Activated naive CD8-positive, alpha-beta T cell treated with anti-CD3 and anti-CD28 coated beads for 36 hours (primary cell): ENCODE results near the gene APOL1. TPM values are rescaled to one million over a fixed set of nuclear protein-coding genes. Genes with fewer than 3 reads are reported as not detected.
"Not testable (repeated sequence)": the region's sequence is repeated elsewhere in the genome, so short reads cannot be mapped to it uniquely, and the experiment has no call there.

ENCODE experiments used
- DNase-seq: peaks from one replicate; pipeline ENCODE4 v3.0.0; 2021
- H3K27ac Mint-ChIP-seq: one replicate; pipeline ENCODE4 v1.8.0; 2022; ENCODE audit warnings: mild to moderate bottlenecking, moderate library complexity, mixed read lengths
- H3K27me3 Mint-ChIP-seq: one replicate; pipeline ENCODE4 v1.8.0; 2022; ENCODE audit warnings: mild to moderate bottlenecking, mixed read lengths
- H3K36me3 Mint-ChIP-seq: one replicate; pipeline ENCODE4 v1.8.0; 2021; ENCODE audit warnings: mild to moderate bottlenecking, mixed read lengths
- H3K4me1 Mint-ChIP-seq: one replicate; pipeline ENCODE4 v1.8.0; 2021; ENCODE audit warnings: mixed read lengths
- H3K4me3 Mint-ChIP-seq: one replicate; pipeline ENCODE4 v1.8.0; 2022; ENCODE audit warnings: mild to moderate bottlenecking, moderate library complexity, mixed read lengths
- H3K9me3 Mint-ChIP-seq: one replicate; pipeline ENCODE4 v1.8.0; 2022; ENCODE audit warnings: mixed read lengths
- total RNA-seq, 2 experiments: library from RNA; stranded (reverse); gene quantifications; one replicate each; pipeline ENCODE4 v1.2.3, GENCODE V29; 2021

APOL1 gene, protein sequence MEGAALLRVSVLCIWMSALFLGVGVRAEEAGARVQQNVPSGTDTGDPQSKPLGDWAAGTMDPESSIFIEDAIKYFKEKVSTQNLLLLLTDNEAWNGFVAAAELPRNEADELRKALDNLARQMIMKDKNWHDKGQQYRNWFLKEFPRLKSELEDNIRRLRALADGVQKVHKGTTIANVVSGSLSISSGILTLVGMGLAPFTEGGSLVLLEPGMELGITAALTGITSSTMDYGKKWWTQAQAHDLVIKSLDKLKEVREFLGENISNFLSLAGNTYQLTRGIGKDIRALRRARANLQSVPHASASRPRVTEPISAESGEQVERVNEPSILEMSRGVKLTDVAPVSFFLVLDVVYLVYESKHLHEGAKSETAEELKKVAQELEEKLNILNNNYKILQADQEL
- 10 to 100 TPM; 17.6 to 19.3 TPM for total RNA-seq

DNA sequence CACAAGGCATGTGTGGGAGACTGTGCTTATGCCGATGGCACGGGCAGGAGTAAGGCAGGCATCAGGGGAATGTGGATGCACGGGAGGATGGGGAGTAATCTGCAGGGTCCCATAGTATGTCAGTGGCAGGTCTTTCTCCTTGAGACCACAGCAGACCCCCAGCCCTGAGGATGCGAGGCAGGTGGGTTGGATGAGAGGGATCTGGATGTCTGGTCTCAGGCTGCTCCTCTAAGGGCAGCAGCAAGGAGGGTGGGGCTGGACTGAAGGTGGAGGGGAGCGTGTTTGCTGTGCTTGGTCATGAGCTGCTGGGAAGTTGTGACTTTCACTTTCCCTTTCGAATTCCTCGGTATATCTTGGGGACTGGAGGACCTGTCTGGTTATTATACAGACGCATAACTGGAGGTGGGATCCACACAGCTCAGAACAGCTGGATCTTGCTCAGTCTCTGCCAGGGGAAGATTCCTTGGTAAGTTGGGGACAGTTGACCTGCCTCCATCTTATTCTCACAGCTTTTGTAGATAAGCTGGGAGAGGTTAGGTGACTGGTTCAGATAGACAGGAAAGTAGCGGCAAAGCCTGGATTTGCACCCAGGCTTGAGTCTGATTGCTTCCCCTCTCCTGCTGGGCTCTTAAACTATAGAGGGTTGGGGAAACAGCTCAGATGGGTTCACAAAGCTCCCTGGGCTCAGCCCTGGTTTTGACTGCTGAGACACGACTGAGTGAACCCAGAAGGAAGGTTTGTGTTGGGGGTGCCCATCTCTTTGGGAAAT lies at the start of gene APOL1:
APOL1 (plus strand) TSS at position 380 of the 769 bp plus-strand sequence. CDS start 1,823 bp downstream, outside the sequence.
- Mint-ChIP-seq H3K9me3 (peaks cover 5% of the 10 kb centered on the region), H3K27me3 (no peaks in the 10 kb centered on the region), H3K4me1 (peaks cover 39% of the 10 kb centered on the region), H3K4me3 (peak within 1 kb of the TSS; percentile 91), H3K36me3 (peaks cover 13% of the 10 kb centered on the region), H3K27ac (peak within 1 kb of the TSS; percentile 91)
- DNase-seq, result peak; percentile 58

DNA sequence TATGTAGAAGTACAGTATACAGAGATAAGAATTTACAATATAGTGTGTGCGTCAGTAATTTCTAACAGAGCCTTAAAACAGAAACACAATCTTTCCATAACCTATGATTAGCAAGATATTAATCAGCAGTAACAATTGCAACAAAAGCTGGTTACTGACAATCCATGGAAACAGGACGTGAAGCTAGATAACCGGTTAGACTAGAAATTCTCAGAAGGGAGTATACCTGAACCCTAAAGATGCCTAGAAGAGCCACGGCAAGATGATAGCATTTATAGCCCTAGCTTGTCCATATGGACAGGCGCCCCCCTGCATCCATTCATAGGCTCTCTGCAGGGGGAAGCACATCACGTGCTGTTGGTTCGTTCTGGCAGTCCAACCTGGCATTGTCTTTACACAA lies 49.5 kb upstream of the APOL1 start:
- not testable (repeated sequence) for H3K9me3 Mint-ChIP-seq, H3K27me3 Mint-ChIP-seq, H3K4me1 Mint-ChIP-seq, DNase-seq, H3K4me3 Mint-ChIP-seq, H3K27ac Mint-ChIP-seq, H3K36me3 Mint-ChIP-seq

DNA sequence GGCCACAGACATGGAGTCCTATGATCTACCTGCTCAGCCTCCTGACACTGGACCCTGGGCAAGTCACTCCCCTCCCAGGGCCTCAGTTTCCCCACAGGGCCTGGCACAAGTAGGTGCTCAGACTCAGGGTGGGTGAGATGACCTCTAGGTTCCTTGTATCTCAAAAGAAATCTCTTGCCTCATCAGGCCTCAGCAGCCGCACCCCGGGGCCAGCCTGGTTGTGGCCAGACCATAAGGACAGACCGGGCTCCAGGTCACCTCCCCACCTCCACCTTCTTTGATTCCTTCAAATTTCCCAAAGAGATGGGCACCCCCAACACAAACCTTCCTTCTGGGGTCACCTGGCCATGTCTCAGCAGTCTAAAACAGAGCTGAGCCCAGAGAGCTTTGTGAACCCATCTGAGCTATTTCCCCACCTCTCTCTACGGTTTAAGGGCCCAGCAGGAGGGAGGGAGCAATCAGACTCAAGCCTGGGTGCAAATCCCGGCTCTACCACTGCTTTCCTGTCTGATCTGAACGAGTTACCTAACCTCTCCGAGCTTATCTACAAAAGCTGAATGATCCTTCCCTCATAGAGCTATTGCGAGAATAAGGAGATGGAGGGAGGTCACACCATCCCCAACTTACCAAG lies 48.8 kb upstream of the APOL1 start:
- Mint-ChIP-seq H3K36me3 (peaks cover 4% of the 10 kb centered on the region), H3K4me1 (no peaks in the 10 kb centered on the region), H3K27me3 (peaks cover 9% of the 10 kb centered on the region), H3K4me3 (peak overlapping the region; percentile 45), H3K9me3 (peaks cover 1% of the 10 kb centered on the region), H3K27ac (no peak overlapping the region)
- DNase-seq, result no peak

DNA sequence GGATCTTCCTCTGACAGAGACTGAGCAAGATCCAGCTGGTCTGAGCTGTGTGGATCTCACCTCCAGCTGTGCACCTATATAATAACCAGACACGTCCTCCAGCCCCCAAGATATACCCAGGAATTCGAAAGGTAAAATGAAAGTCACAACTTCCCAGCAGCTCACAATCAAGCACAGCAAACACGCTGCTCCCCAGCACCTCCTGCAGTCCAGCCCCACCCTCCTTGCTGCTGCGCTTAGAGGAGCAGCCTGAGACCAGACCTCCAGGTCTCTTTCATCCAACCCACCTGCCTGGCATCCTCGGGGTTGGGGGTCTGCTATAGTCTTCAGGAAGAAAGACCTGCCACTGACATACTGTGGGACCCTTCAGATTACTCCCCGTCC lies 48.3 kb upstream of the APOL1 start:
- no peak for DNase-seq
- peaks cover 6% of the 10 kb centered on the region for H3K36me3 Mint-ChIP-seq
- peaks cover 4% of the 10 kb centered on the region for H3K9me3 Mint-ChIP-seq
- no peaks in the 10 kb centered on the region for H3K4me1 Mint-ChIP-seq
- H3K27me3 Mint-ChIP-seq, result peaks cover 12% of the 10 kb centered on the region
- H3K4me3 Mint-ChIP-seq, result peak overlapping the region; percentile 45
- no peak overlapping the region for H3K27ac Mint-ChIP-seq

DNA sequence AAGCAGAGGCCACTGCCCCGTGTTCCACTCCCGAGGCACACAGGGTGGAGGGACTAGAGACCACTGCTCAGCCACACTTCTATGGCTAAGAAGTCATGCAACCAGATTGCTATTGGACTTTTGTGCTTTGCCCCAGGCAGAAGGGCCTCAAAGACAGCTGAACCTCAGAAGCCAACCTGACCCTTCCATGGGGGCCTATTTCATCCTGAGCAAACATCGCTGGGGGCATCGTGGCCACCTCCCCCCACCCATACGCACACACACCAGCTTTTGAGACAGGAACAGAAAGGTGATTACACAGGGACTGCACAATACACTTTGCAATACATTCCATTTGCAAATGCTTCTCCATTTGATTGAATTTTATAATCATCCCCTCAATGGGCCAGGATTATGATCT lies 47.4 kb upstream of the APOL1 start:
- not testable (repeated sequence) for H3K27ac Mint-ChIP-seq, H3K9me3 Mint-ChIP-seq, H3K4me3 Mint-ChIP-seq, H3K36me3 Mint-ChIP-seq, H3K4me1 Mint-ChIP-seq, DNase-seq
- H3K27me3 Mint-ChIP-seq, result peaks cover 12% of the 10 kb centered on the region

DNA sequence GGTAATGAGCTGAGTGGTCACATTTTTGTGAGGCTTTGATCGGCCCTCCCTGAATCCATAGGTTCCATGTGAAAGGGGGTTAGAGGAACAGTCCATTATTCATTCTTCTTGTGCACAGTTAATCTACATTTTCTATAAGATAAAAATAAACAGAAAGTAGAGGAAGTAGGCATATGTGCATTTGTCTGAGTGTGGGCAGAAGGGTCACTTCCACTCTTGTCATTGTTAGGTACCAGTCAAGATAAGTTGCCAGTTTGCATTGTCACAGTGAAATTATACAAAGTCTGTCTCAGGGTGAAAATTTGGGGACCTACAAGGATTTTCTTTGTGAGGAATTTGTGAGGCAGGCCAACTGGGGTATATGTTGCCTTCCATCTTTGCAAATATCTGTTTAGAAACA lies 46.7 kb upstream of the APOL1 start:
- peaks cover 9% of the 10 kb centered on the region for H3K4me1 Mint-ChIP-seq
- H3K9me3 Mint-ChIP-seq, result peaks cover 6% of the 10 kb centered on the region
- H3K36me3 Mint-ChIP-seq, result peaks cover 6% of the 10 kb centered on the region
- H3K27ac Mint-ChIP-seq, result no peak overlapping the region
- no peak for DNase-seq
- H3K4me3 Mint-ChIP-seq, result no peak overlapping the region
- H3K27me3 Mint-ChIP-seq, result peaks cover 16% of the 10 kb centered on the region

DNA sequence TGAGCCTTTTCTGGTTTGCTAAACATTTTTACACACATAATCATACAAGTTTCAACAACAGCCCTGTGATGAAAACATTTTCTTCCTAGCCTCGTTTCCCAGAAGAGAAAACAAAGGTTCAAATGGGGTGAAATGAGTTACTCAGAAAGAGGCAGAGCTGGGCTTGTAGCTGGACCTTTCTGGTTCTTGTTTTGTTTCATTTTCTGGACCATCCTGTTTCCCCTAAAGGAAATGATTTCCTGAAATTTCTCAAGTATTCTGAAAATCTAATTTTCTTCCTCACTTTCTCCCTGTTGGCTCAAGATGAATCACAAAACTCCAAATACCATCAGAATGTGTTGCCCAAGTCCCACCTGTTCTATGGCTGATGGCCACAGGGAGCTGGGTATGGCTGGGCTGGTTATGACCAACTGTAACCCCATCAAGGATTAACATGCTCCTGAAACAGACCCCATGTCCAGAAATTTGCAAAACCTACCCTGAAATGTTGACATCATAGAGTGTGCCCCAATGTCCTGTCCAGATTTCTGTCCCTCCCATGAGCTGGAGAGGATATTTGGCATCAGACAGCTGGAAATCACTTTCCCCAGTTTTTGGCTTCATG lies 44.7 kb upstream of the APOL1 start:
- Mint-ChIP-seq H3K9me3 (peaks cover 6% of the 10 kb centered on the region), H3K27ac (no peak overlapping the region), H3K27me3 (peaks cover 16% of the 10 kb centered on the region), H3K36me3 (peaks cover 6% of the 10 kb centered on the region), H3K4me1 (peaks cover 9% of the 10 kb centered on the region), H3K4me3 (no peak overlapping the region)
- DNase-seq, result no peak

DNA sequence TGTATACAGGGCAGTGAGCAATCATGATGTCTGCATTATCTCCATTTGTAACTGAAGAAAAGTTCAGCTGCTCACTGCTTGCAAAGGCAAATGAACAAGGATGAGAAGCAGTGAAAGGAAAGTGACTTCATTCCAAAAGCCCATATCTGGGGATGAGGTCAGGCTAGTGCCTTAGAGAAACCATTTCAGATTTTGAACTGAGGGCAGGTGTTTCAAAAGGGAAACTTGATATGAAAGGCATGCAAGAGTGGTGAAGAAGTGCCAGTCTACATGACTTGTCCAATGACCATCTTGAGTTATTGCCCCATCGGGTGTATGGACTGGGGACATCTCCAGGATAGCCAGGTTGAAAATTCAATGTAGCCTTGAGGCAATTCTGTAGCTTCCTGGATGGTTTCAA lies 44.0 kb upstream of the APOL1 start:
- H3K36me3 Mint-ChIP-seq, result peaks cover 6% of the 10 kb centered on the region
- no peak overlapping the region for H3K4me3 Mint-ChIP-seq
- no peak overlapping the region for H3K27ac Mint-ChIP-seq
- peaks cover 16% of the 10 kb centered on the region for H3K27me3 Mint-ChIP-seq
- no peak for DNase-seq
- H3K4me1 Mint-ChIP-seq, result peaks cover 9% of the 10 kb centered on the region
- peaks cover 6% of the 10 kb centered on the region for H3K9me3 Mint-ChIP-seq

DNA sequence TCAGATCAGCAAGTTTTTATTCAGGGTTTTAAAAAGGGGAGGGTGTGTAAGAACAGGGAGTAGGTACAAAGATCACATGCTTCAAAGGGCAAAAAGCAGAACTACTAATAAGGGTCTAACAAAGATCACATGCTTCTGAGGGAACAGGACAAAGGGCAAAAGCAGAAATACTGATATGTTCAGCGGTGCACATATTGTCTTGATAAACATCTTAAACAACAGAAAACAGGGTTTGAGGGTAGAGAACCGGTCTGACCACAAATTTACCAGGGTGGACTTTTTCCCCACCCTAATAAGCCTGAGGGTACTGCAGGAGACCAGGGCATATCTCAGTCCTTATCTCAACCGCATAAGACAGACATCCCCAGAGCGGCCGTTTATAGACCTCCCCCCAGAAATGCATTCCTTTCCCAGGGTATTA lies 43.4 kb upstream of the APOL1 start:
- H3K9me3 Mint-ChIP-seq, H3K4me1 Mint-ChIP-seq, H3K4me3 Mint-ChIP-seq, DNase-seq, H3K27ac Mint-ChIP-seq, H3K36me3 Mint-ChIP-seq: not testable (repeated sequence)
- peaks cover 14% of the 10 kb centered on the region for H3K27me3 Mint-ChIP-seq

DNA sequence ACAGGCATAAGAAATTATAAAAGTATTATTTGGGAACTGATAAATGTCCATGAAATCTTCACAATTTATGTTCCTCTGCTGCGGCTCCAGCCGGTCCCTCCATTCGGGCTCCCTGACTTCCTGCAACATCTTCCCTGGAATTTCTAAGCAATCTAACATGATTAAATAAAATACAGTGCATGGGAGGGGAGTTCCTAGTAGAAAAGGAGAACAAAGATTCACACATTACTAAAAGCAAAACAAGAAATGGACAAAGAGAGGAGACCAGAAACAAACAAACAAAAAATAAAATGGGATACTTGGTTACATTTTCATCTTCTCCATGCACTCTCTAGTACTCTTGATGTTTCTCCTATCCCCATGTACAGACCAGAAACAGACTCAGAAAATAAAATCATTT lies 42.7 kb upstream of the APOL1 start:
- Mint-ChIP-seq H3K36me3 (peaks cover 6% of the 10 kb centered on the region), H3K4me3 (no peak overlapping the region), H3K9me3 (peaks cover 6% of the 10 kb centered on the region), H3K27me3 (peaks cover 12% of the 10 kb centered on the region), H3K4me1 (peaks cover 9% of the 10 kb centered on the region), H3K27ac (no peak overlapping the region)
- DNase-seq, result no peak

DNA sequence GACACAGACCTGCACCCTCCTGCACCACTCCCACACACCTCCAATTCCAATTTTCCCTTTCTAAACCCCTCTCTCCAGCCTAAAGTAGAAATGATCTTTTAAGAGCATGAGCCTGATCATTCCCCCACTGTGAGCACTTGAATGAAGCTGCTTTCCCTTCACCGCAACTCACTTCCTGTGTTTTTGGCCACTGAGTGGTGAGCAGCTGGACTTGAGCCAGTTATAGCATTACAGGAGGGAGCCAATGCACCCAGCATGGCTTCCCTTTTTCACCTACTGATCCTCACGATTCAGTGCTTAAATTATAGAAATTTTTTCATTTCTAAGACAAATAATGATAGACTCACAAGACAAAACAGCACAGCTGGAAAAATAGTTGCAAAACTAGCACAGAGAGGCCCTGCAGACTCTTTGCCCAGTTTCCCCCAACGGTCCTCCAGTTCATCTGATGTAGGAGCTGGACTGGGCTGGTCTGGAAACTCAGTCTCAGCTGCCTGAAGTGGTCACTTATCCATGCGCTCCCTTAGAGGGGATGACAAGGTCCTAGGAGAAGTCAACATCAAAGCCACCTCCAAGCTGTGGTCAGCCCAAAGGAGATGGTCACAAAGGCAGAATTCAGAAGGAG lies 41.6 kb upstream of the APOL1 start:
- peaks cover 6% of the 10 kb centered on the region for H3K36me3 Mint-ChIP-seq
- no peak overlapping the region for H3K4me3 Mint-ChIP-seq

DNA sequence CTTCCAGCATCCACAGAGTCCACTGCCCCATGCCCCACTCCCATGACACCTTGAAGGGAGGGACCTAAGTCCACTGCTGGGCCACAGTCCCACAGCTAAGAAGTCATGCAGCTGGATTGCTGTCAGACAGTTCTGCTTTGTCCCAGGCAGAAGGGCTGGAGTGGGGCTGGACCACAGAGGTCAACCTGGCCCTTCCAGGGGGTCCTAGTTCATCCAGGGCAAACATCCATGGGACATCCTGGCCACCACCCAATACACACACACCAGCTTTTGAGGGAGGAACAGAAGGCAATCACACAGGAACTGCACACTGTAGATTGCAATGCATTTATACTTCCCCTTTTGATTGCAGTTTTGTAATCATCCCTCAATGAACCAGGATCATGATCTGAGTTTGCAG lies 40.0 kb upstream of the APOL1 start:
- Mint-ChIP-seq H3K27me3 (peaks cover 22% of the 10 kb centered on the region), H3K4me3 (no peak overlapping the region), H3K27ac (no peak overlapping the region), H3K4me1 (peaks cover 9% of the 10 kb centered on the region), H3K9me3 (peaks cover 6% of the 10 kb centered on the region), H3K36me3 (peaks cover 6% of the 10 kb centered on the region)
- no peak for DNase-seq

More for the DNA sequence above, 41.6 kb upstream of the APOL1 start:
- DNase-seq, result no peak
- Mint-ChIP-seq H3K4me1 (peaks cover 9% of the 10 kb centered on the region), H3K27ac (no peak overlapping the region), H3K27me3 (peaks cover 22% of the 10 kb centered on the region), H3K9me3 (peaks cover 6% of the 10 kb centered on the region)

DNA sequence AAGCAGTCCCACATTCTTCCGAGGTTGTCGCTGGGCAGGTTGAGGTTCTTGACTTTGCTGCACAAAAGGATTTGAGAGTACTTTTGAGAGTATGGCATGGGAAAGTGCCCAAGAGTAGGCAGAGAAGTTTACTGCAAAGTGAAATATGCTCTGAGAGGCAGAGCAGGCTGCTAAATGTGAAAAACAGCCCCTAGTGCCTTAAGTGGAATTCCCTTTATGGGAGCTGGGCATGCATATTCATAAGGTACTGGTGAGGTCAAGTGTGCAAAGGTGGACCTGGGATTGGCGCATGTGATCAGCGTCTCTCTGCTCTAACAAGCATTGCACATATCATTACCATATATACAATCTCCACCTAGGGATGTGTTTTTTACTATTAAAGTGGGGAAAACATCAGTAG lies 39.3 kb upstream of the APOL1 start:
- DNase-seq, result no peak
- H3K27ac Mint-ChIP-seq, result no peak overlapping the region
- peaks cover 6% of the 10 kb centered on the region for H3K36me3 Mint-ChIP-seq
- peaks cover 22% of the 10 kb centered on the region for H3K27me3 Mint-ChIP-seq
- H3K4me3 Mint-ChIP-seq, result no peak overlapping the region
- peaks cover 6% of the 10 kb centered on the region for H3K9me3 Mint-ChIP-seq
- H3K4me1 Mint-ChIP-seq, result peaks cover 9% of the 10 kb centered on the region

DNA sequence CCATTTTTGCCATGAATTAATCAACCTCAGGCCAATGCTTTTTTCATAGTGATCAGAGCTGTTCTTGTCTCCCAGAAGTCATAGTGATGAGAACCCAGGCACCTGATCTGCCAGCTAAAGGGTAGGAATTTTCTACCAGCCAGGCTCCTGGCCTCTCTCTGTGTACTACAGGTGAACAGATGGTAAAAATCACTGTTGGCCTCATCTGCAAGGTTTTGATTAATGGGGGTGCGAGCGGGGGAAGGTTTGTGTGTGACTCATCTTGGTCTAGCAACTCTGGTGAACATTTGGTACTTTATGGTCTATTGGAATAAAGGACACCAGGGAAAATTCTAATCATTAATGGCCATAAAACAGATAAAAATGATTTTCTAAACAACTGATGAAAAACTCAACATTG lies 37.0 kb upstream of the APOL1 start:
- no peak for DNase-seq
- no peak overlapping the region for H3K4me3 Mint-ChIP-seq
- H3K9me3 Mint-ChIP-seq, result no peaks in the 10 kb centered on the region
- H3K27ac Mint-ChIP-seq, result no peak overlapping the region
- H3K4me1 Mint-ChIP-seq, result peaks cover 3% of the 10 kb centered on the region
- H3K27me3 Mint-ChIP-seq, result peaks cover 12% of the 10 kb centered on the region
- no peaks in the 10 kb centered on the region for H3K36me3 Mint-ChIP-seq
